ENCODE data around the gene GPC5.

The GPC5 gene

DNA sequence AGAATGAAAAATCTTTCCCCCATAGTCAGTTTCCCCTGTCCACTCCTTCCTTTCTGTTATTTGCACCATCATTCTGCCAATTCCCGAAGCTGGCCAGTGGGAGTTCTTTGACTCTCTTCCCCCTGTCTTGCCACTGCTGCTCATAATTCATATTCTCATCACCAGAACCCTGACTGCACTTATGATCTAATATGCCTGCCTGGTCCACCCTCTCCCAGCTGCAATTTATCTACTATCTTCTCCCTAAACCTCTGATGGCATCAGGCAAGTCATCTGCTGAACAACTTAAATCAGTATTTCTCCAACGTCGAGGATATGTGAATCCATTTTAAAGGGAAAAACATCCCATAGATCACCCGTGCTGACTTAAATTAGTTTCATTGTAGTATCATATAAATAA is 1370.2 kb downstream of the GPC5 start:
- Histone ChIP-seq H3K79me2 (ENCODE audit: insufficient read depth, low read depth) (no peaks in the 10 kb centered on the region), H2AFZ (ENCODE audit: low read depth) (no peak overlapping the region), H3K27me3 (ENCODE audit: insufficient read depth, low read depth) (no peaks in the 10 kb centered on the region), H3K9ac (no peak overlapping the region), H3K27ac (no peak overlapping the region), H3K4me3 (IDR thresholded peaks at IDR 0.05; ENCODE audit: insufficient read depth, low read depth, low read length) (no peak overlapping the region), H4K20me1 (ENCODE audit: insufficient read depth) (no peaks in the 10 kb centered on the region), H3K4me1 (ENCODE audit: low read depth, poor library complexity, severe bottlenecking) (no peaks in the 10 kb centered on the region), H3K36me3 (ENCODE audit: insufficient read depth) (no peaks in the 10 kb centered on the region), H3K4me2 (no peak overlapping the region)
- TF ChIP-seq, protein P1, sequence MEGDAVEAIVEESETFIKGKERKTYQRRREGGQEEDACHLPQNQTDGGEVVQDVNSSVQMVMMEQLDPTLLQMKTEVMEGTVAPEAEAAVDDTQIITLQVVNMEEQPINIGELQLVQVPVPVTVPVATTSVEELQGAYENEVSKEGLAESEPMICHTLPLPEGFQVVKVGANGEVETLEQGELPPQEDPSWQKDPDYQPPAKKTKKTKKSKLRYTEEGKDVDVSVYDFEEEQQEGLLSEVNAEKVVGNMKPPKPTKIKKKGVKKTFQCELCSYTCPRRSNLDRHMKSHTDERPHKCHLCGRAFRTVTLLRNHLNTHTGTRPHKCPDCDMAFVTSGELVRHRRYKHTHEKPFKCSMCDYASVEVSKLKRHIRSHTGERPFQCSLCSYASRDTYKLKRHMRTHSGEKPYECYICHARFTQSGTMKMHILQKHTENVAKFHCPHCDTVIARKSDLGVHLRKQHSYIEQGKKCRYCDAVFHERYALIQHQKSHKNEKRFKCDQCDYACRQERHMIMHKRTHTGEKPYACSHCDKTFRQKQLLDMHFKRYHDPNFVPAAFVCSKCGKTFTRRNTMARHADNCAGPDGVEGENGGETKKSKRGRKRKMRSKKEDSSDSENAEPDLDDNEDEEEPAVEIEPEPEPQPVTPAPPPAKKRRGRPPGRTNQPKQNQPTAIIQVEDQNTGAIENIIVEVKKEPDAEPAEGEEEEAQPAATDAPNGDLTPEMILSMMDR (conservative IDR thresholded peaks at IDR 0.05; ENCODE audit: low read depth, low read length): no peak

DNA sequence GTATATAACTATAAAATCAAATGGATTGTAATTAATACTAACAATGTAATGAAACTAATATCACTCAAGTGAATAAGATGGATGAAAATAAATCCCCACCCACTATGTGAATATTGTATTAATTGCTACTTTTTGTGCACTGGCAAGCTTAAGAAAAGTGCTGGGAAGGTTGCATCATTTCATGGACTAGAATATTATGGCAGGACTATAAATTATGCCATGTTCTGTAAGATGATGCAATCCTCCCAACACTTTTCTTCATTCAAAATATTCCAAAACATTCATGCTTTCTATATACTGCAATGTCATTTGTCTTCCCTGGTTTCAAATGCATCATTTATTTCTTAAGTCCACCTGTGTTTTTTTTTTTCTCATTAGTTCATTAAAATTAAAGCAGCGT is 1370.6 kb downstream of the GPC5 start:
- H3K79me2 ChIP-seq (ENCODE audit: insufficient read depth, low read depth): no peaks in the 10 kb centered on the region
- H3K9ac ChIP-seq: no peak overlapping the region
- H3K4me3 ChIP-seq (IDR thresholded peaks at IDR 0.05; ENCODE audit: insufficient read depth, low read depth, low read length): no peak overlapping the region
- H3K4me2 ChIP-seq: no peak overlapping the region
- H3K4me1 ChIP-seq (ENCODE audit: low read depth, poor library complexity, severe bottlenecking): no peaks in the 10 kb centered on the region
- no peaks in the 10 kb centered on the region for H3K27me3 ChIP-seq (ENCODE audit: insufficient read depth, low read depth)
- no peak overlapping the region for H2AFZ ChIP-seq (ENCODE audit: low read depth)
- H3K27ac ChIP-seq: no peak overlapping the region
- H4K20me1 ChIP-seq (ENCODE audit: insufficient read depth): no peaks in the 10 kb centered on the region
- H3K36me3 ChIP-seq (ENCODE audit: insufficient read depth): no peaks in the 10 kb centered on the region
- TF ChIP-seq, protein P1 (conservative IDR thresholded peaks at IDR 0.05; ENCODE audit: low read depth, low read length): no peak

DNA sequence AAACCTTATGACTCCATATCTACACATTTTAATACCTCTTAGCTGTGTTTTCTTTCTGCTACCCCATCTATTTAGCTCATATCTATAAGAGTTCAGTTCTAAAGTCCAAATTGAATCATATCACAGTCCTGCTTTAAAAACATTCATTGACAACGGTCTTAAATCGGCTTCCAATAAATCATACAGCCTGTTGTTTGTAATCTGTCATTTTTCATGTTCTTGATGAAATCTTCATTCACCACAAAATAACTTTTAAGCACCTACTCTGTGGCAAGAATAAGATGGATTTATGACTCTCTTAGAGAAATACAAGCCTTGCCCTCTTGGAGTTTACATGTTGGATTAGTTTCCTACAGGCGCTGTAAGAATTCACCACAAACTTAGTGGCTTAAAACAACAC is 1377.2 kb downstream of the GPC5 start:
- TF ChIP-seq, protein P1 (conservative IDR thresholded peaks at IDR 0.05; ENCODE audit: low read depth, low read length): no peak

DNA sequence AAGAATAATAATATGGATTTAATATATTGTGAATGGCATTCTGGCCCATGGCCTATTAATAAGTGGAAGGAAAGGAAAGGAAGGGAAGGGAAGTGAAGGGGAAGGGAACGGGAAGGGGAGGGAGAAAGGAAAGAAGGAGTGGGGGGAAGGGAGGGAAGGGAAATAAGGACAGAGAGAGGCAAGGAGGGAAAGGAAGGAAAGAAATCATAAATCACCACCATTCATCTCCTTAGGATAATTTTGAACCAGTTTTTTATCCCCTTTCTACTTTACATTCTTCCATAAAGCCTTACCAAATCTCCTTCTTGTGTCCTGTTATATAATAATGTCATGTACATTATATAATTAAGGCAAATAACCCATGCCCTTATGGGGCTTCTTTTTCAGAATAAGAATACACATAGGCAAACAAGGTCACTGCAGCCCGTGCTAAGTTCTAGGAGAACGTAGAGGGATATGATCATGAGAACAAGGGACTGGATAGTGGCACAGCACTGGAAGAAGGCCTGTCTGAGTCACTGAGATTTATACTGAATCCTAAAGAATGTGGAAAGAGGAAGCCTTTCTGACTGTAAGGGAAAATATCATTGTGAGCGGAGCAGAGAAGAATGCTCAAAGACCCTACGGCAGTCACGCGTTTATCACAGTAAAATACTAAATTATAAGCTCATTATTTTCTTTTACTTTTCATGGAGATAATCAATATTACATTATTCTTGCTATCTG is 1383.7 kb downstream of the GPC5 start:
- no peak overlapping the region for H3K4me3 ChIP-seq (IDR thresholded peaks at IDR 0.05; ENCODE audit: insufficient read depth, low read depth, low read length)
- H4K20me1 ChIP-seq (ENCODE audit: insufficient read depth): no peaks in the 10 kb centered on the region
- no peaks in the 10 kb centered on the region for H3K4me1 ChIP-seq (ENCODE audit: low read depth, poor library complexity, severe bottlenecking)
- H3K79me2 ChIP-seq (ENCODE audit: insufficient read depth, low read depth): no peaks in the 10 kb centered on the region
- TF ChIP-seq, protein P1 (conservative IDR thresholded peaks at IDR 0.05; ENCODE audit: low read depth, low read length): no peak
- no peaks in the 10 kb centered on the region for H3K36me3 ChIP-seq (ENCODE audit: insufficient read depth)
- no peak overlapping the region for H3K9ac ChIP-seq
- H3K4me2 ChIP-seq: no peak overlapping the region
- no peak overlapping the region for H2AFZ ChIP-seq (ENCODE audit: low read depth)
- H3K27ac ChIP-seq: no peak overlapping the region
- no peaks in the 10 kb centered on the region for H3K27me3 ChIP-seq (ENCODE audit: insufficient read depth, low read depth)

More for the DNA sequence above, 1377.2 kb downstream of the GPC5 start:
- Histone ChIP-seq H3K4me3 (IDR thresholded peaks at IDR 0.05; ENCODE audit: insufficient read depth, low read depth, low read length) (no peak overlapping the region), H3K27me3 (ENCODE audit: insufficient read depth, low read depth) (no peaks in the 10 kb centered on the region), H3K4me1 (ENCODE audit: low read depth, poor library complexity, severe bottlenecking) (no peaks in the 10 kb centered on the region), H4K20me1 (ENCODE audit: insufficient read depth) (no peaks in the 10 kb centered on the region), H2AFZ (ENCODE audit: low read depth) (no peak overlapping the region), H3K9ac (no peak overlapping the region), H3K79me2 (ENCODE audit: insufficient read depth, low read depth) (no peaks in the 10 kb centered on the region), H3K4me2 (no peak overlapping the region), H3K36me3 (ENCODE audit: insufficient read depth) (no peaks in the 10 kb centered on the region), H3K27ac (no peak overlapping the region)
